ENCODE results near the gene TTBK2. TPM values are rescaled to one million over a fixed set of nuclear protein-coding genes. Genes with fewer than 3 reads are reported as not detected.
A peak's percentile ranks its signal among the peaks of the same experiment; 100 is the strongest.

The TTBK2 gene
- total RNA-seq, 2 donors from 2014 or later, result 6.8 to 9.1 TPM

- Histone ChIP-seq H3K27ac (no peak overlapping the region), H3K4me1 (peaks cover 5% of the 10 kb centered on the region), H3K36me3 (peaks cover 4% of the 10 kb centered on the region), H3K9ac (ENCODE audit: low read depth in 2 of 2, low read length in 2 of 2) (peak overlapping the region; percentile 70 to 85), H3K4me3 (peak overlapping the region; percentile 99), H3K9me3 (no peaks in the 10 kb centered on the region), H3K27me3 (no peaks in the 10 kb centered on the region)
- TF ChIP-seq CTCF (IDR thresholded peaks at IDR 0.05), result no peak
- intact Hi-C loops (cut with DNase I), result loop anchor here (2.0 kb wide), 1 partner anchor 187 kb away; no protein-coding TSS in a partner anchor
- no peak for DNase-seq
Observed at GRCh38 chr15:42735382-42736165, 185.0 kb downstream of the TTBK2 start.

GRCh38 chr15:42734076-42734672 lies 186.4 kb downstream of the TTBK2 start:
- Histone ChIP-seq H3K27me3 (no peaks in the 10 kb centered on the region), H3K4me3 (no peak overlapping the region), H3K9ac (ENCODE audit: low read depth in 2 of 2, low read length in 2 of 2) (no peak overlapping the region), H3K36me3 (peaks cover 4% of the 10 kb centered on the region), H3K9me3 (no peaks in the 10 kb centered on the region), H3K27ac (no peak overlapping the region), H3K4me1 (peaks cover 5% of the 10 kb centered on the region)
- intact Hi-C loops (cut with DNase I), result no loop called here
- no peak for TF ChIP-seq CTCF (IDR thresholded peaks at IDR 0.05)
- no peak for DNase-seq

- intact Hi-C loops (cut with DNase I), result no loop called here
Observed at GRCh38 chr15:42733027-42733426, 187.6 kb downstream of the TTBK2 start.

GRCh38 chr15:42732095-42732827 lies 188.3 kb downstream of the TTBK2 start:
- DNase-seq, result no peak
- no peak for TF ChIP-seq CTCF (IDR thresholded peaks at IDR 0.05)
- Histone ChIP-seq H3K9me3 (no peaks in the 10 kb centered on the region), H3K4me3 (no peak overlapping the region), H3K27ac (no peak overlapping the region), H3K9ac (ENCODE audit: low read depth in 2 of 2, low read length in 2 of 2) (no peak overlapping the region), H3K36me3 (peaks cover 9% of the 10 kb centered on the region), H3K4me1 (peaks cover 5% of the 10 kb centered on the region), H3K27me3 (no peaks in the 10 kb centered on the region)
- intact Hi-C loops (cut with DNase I), result no loop called here

More at GRCh38 chr15:42733027-42733426, 187.6 kb downstream of the TTBK2 start:
- H3K9ac ChIP-seq (ENCODE audit: low read depth in 2 of 2, low read length in 2 of 2), result no peak overlapping the region
- no peak overlapping the region for H3K27ac ChIP-seq
- TF ChIP-seq CTCF (IDR thresholded peaks at IDR 0.05), result no peak
- no peak overlapping the region for H3K4me3 ChIP-seq
- DNase-seq, result no peak
- H3K27me3 ChIP-seq, result no peaks in the 10 kb centered on the region
- peaks cover 5% of the 10 kb centered on the region for H3K4me1 ChIP-seq
- peaks cover 9% of the 10 kb centered on the region for H3K36me3 ChIP-seq
- no peaks in the 10 kb centered on the region for H3K9me3 ChIP-seq

GRCh38 chr15:42731461-42731860 lies 189.1 kb downstream of the TTBK2 start:
- intact Hi-C loops (cut with DNase I), result no loop called here
- H3K9ac ChIP-seq (ENCODE audit: low read depth in 2 of 2, low read length in 2 of 2), result no peak overlapping the region
- peaks cover 5% of the 10 kb centered on the region for H3K4me1 ChIP-seq
- DNase-seq, result no peak
- H3K4me3 ChIP-seq, result no peak overlapping the region
- H3K36me3 ChIP-seq, result peaks cover 9% of the 10 kb centered on the region
- H3K9me3 ChIP-seq, result no peaks in the 10 kb centered on the region
- H3K27me3 ChIP-seq, result no peaks in the 10 kb centered on the region
- H3K27ac ChIP-seq, result no peak overlapping the region
- no peak for TF ChIP-seq CTCF (IDR thresholded peaks at IDR 0.05)
